HUDEP-2 (cell line): ENCODE results near the gene FAM117A.
A peak's percentile ranks its signal among the peaks of the same experiment; 100 is the strongest.

Experiments used
- DNase-seq, 76 experiments: peaks; one replicate each; lab custom pipeline; 2025; ENCODE audit not compliant: unreplicated experiment in 76 of 76; lab: John Stamatoyannopoulos, UW

FAM117A gene

DNA sequence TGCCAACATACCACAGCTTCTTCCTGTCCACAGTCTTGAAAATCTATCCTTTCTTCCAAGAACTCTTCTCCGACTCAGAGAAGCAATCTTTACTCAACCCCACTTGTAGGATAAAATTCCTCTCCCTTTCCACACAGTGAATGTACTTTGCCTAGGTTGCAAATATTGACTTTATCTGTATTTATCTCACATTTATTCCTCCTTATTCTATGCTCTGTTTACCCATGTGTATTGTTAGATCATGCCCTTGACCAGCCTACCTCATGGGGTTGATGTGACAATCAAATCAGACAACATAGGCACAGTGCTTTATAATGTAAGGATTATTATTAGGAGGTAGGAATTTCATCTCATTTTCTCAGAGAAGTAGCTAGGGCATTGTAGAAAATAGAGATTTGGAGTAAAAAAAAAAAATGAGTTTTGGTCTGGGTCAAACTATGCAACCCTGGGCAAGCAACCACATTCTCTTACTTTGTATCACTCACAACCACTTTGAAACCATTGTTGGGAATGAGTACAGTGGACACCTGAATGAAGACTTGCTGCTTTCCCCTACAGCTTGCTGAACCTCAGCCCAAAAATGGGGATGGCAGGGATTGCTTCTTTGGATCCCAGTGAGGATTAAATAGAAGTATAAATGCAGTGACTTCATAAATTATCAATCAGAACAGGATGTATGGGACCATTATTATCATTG is 47.1 kb downstream of the FAM117A start:
- DNase-seq = no peak

- no peak for DNase-seq
Observed at GRCh38 chr17:49715717-49716279, 48.1 kb downstream of the FAM117A start.

DNA sequence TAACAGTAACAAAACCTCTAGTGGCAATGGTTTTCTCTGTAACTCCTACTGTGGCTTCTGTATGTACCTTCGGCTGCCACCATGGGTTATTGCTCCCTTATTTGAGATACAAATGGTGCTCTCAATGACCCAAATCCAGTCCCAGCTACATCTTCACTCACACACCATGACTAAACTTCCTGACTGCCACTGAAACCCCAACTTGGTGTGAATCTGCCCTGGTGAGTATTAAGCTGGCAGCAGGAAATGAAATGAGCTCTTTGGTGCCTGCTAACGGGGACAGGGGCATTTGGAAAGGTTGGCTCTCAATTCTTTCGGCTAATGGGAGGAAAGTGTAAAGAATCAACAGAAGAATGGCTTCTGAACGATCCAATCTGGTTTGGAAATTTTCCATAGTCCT is 48.7 kb downstream of the FAM117A start:
- DNase-seq = no peak

GRCh38 chr17:49708515-49709183 is 55.3 kb downstream of the FAM117A start:
- peak in 75 of 76 experiments; percentile 22 to 90 (median 65) for DNase-seq

DNA sequence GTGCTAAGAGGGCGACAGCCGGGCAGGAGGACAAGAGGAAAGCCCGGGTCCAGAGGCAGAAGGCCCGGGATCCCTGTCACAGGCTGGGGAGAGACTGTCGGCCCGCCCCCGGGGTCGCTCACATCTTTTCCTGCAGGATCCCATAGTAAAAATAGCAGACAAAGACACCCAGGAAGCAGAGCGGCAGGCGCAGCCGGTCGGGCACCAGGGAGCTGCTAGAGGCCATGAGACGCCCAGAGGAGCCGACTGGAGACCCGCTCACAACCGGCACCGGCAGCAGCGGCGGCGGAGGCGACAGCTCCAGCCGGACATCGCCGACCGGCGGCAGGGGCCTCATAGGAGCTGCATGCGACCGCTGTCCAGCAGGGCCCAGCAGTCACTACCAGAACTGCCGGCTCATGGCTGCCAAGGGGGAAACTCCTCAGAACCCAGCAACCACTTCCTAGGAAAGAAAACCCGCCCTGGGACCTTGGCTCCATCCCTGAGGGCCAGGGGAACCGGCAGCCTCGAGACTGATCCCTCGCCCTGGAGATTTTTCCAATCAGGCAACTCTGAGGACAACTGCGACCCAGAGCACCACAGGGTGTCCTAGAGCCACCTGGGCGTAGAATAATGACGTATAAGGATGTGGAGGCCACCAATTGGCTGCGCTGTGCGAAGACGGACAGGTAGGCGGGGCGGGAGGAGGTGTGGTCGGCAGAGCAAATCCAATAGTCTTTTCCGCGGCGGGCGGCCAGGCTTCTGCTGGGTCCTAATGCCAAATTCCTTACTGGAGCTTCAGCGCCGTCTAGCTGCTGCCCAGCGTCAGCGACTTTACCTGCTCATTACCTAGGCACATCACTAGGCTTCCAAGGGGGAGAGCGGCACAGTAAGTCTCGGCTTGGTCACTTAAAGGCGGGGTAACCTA is 56.1 kb downstream of the FAM117A start, which contains the start of gene SLC35B1:
Gene SLC35B1, minus strand, starts transcription at position 357 of the 907 bp plus-strand sequence. Its CDS starts 131 bp downstream, at position 226.
- DNase-seq = peak; percentile 42 to 99 (median 97)

GRCh38 chr17:49707246-49707607 is 56.7 kb downstream of the FAM117A start:
- peak in 13 of 76 experiments; percentile 5 to 31 (median 20) for DNase-seq

DNA sequence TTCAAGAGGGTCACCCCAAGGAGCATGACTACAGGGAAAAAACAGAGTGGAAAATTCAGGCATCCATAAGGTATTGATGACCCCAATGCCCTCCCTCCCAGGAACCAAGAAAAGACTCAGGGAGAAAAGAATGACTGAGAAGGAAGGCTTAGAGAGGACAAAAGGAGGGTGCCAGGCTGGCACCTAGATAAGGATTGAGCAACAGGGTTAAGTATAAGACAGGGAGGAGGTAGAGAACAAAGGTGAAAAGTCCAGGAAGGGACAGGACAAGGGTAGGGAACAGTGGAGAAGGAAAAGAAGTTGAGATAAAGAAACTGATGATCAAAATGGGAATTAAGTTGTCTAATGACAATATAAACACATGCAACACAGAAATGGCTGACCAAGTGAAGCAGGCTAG is 58.7 kb downstream of the FAM117A start:
- DNase-seq = no peak

DNA sequence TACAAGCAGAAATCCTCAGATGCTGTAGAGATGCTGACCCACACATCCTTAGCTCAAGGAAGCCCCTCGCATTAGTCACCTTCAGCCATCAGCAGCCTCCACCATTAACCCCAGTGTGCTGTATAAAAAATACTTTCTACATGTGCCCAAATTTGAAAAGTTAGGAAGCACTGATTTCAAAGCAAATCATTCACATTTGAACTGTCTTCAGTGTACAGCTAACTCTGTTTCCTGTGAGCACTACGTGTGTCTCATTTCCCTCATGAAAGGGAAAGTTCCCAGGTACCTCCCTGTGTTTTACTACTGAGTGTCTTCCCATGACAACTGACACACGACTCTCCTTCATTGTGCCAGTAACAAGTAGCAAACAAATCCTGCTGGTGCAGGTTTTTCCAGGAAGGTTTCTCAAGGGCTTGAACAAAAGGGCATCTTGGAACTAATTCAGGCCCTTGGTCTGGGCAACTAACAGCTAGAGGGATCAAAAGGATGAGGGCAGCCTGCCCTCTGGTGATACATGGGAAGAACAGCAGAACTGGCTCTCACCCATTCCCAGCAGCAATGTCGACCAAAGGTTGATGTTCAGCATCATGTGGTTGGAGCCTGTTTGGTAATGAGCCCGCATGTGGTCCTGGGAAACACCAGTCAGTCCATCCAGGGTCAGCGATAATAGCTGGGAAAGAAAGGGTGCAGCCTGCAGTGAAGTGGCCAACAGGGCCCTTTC is 60.2 kb downstream of the FAM117A start:
- peak in 21 of 76 experiments; percentile 4 to 42 (median 22) for DNase-seq

DNA sequence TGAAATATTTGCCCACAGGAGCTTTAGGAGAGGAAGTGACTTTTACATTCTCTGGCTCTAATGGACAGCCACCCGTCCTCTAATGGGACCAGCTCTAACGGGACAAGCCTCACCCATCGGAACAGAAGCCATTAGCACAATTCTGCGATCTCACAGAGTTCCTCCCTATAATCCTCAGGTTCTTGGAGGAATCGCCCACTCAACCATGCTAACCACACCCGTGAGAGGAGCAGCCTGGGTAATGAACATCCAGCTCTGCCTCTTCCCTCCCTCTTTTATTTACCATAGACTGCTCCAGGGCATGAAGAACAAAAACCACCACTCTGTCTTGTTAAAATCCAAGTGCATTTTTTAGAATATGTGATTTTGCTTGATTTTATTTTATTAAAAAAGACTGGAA is 63.0 kb downstream of the FAM117A start:
- no peak for DNase-seq

DNA sequence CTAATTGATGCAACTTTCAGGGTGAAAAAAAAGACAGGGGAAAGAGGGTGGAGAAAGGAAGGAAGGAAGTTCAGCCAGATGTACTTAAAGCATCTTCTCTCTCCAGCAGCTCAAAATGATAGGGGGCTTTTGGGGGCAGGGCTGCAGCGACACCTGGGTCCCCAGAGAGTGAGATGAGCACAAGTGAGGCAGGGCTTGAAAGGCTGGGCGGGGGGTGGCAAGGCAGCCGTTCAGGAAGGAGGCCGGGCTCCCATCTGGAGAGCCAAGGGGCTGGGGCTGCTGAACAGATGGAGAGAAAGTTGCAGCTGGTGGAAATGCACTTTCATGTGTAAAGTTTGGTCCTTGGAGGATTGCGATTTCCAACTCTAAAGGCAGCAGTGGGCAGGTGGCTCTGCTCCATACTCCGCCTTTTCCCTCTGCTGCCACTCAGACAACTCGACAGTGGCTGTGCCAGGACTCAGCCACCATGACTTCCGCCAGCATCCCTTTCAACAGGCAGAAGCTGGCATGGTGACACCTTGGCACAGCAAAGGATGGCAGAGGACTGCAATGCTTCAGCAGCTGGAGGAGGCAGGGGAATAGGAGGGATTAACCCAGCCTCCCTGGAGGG is 63.9 kb downstream of the FAM117A start:
- DNase-seq = no peak

DNA sequence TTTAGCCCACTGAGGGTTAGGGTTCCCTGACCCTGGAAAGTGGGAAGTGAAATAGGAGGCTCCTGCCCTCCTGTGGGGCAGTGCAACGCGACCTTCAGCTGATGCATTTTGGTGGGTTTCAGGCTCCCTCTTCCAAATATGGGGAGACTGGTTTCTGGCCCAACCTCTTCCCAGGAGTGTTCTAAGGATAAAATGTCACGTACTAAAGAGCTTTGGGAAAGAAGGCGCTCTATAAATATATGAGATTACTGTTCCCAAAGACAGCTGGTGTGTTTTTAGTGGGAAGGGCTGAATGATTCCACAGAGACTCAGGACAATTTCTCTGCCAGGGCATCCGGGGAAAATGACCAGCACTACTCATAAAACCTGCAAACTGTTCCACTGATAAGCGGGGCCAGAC is 65.9 kb downstream of the FAM117A start:
- no peak for DNase-seq

DNA sequence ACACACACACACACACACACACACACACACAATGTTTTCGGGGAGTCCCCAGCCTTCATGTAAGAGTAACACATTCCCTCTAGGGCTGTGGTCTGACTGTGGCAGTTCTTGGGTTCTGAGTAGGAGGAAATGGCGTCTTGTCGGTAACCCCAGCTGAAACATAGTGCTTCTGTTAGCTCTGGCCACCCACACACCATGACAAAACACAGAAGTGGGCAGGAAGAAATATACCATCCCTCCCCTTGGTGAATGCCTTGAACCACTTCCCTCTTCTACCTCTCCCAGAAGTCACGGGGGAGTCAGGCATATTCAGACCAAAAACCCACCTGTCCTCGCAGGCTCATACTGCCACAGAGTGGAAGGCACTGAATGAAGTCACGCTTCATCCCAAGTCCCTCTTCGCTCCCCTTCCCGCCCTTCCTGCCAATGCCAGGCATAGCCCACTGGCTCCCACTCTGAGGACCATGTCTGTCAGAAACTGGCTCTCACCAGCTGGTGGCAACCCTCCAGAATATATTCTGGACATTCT is 67.6 kb downstream of the FAM117A start:
- no peak for DNase-seq

- DNase-seq = no peak
Observed at GRCh38 chr17:49695698-49696232, 68.2 kb downstream of the FAM117A start.

GRCh38 chr17:49694847-49695697 is 68.9 kb downstream of the FAM117A start:
- DNase-seq = peak in 38 of 76 experiments; percentile 1 to 63 (median 24)

DNA sequence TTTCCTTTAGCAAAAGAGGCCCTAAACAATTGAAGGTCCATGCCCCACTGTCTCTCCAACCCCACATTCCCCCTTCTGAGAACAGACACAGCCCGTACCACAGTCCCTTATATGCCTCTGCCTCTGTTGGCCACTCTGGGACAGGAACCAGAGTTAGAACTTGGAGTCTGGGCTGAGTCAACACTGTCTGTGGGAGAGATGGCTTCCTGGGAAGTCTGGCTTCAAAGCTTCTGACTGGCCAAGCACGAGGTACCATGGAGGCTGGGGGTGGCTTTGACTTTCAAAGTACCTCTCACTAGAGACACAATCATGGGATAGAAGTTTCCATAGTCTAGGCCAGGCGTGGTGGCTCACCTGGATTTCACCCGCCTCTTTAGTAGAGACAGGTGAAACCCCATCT is 71.2 kb downstream of the FAM117A start:
- DNase-seq = no peak

DNA sequence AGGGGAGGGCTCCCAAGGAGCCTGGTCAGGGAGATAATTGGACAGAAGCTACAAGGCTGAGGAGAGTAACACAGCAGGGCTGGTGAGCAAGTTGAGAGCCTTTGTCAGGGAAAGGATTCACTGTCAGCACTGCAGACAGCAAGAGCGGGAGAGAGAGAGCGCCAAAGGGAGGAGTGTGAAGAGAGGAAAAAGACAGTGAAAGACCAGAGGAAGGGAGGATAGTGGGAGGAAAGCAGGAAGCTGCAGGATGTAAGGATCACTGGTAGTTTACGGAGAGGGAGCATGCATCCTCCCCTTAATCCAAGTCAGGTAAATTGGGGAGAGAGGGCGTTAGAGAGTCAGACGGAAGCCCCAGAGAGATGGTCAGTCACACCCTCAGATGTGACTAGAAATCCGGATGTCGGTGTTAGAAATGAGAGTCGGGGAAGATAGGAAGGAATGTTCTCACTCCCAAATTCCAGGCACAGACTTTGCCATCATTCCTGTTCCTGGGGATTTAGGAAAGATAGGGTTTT is 72.2 kb downstream of the FAM117A start:
- no peak for DNase-seq

DNA sequence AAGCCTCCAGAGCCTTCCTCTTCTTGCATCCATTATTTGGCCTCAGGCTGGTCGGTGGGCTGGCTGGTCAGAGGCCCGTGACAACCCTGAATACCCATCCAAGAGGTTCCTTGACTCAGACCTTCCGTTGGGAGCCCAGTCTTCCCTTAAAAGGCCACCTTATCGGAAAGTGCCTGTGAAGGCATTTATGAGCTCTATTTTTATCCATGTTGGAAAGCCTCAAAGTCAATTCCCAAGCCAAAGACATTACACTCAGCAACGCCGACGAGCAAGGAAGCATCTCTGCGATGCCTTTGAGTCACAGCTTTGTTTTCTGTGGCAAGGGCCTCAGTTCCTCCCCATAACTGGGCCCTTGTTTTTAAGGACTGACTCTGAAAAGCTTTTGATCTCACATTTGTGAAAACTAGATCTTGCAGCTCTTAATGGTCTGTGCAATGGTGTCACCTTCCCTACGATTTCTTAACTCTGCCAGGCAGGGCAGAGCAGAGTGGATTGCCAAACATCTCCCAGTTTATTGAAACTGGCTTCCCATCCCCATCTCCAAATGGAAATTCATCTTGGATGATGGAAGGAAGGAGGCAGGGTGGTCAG is 72.8 kb downstream of the FAM117A start:
- DNase-seq = no peak

DNA sequence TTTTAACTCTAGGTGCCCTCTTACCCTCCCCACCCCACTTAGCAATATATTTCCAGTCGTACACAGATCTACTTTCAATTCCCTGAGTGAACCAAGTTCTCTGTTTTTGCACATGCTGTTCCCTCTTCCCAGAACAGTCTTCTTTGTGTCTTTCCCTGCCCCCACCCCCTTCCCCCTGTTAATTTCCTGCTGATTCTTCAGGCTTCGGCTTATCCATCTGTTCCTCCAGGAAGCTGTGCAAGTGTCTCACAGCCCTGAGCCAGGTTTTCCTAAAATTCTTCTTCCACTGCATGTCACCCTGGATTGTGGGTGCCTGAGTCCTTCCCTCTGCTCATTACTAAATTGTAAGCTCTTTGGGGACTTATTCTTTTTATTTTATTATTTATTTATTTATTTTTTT is 73.7 kb downstream of the FAM117A start:
- DNase-seq = no peak
